IMR-90 (cell line): ENCODE measurements around the gene OR5A1. TPM values are rescaled to one million over a fixed set of nuclear protein-coding genes. Genes with fewer than 3 reads are reported as not detected.

Experiments
- ATAC-seq: fragments of 200-7000 bp; cut with Tn5 transposase; 2 replicates; pipeline ENCODE4 v1.9.1; 2020; ENCODE audit warnings: low read depth, mild to moderate bottlenecking, moderate library complexity
- BruUV-seq: library from RNA; stranded (reverse); fragments of 400-500 nt; replicated peaks from 2 replicates; lab custom pipeline; 2021; lab: Mats Ljungman, UMichigan
- CTCF ChIA-PET: fragments of 300-600 bp; formaldehyde crosslinking; extraction: SDS; loops from one replicate; lab custom pipeline; 2021; ENCODE audit warnings: antibody characterized with exemption; lab: Yijun Ruan, JAX
- POLR2A ChIA-PET: fragments of 300-600 bp; sonication (Branson Sonifier 250); formaldehyde crosslinking; loops from one replicate; lab custom pipeline; 2022; ENCODE audit warnings: antibody characterized with exemption; ENCODE audit not compliant: unreplicated experiment; lab: Charles Lee
- DNase-seq: peaks from one replicate; pipeline ENCODE4 v3.0.0; 2013
- H2AFZ ChIP-seq: replicated peaks from 2 replicates; pipeline ENCODE3; 2013; ENCODE audit warnings: low read length, mild to moderate bottlenecking; ENCODE audit not compliant: poor library complexity
- H2AK5ac ChIP-seq: 2 replicates; pipeline ENCODE4 v1.6.1; 2013; ENCODE audit warnings: low read depth, low read length, inconsistent platforms
- H2AK9ac ChIP-seq: replicated peaks from 2 replicates; pipeline ENCODE3; 2013; ENCODE audit warnings: mild to moderate bottlenecking, low read depth, low read length, moderate library complexity; ENCODE audit not compliant: poor library complexity
- H2BK120ac ChIP-seq: 2 replicates; pipeline ENCODE4 v1.6.1; 2013; ENCODE audit warnings: low read depth, low read length, inconsistent platforms
- H2BK15ac ChIP-seq: 3 replicates; pipeline ENCODE4 v1.6.1; 2013; ENCODE audit warnings: low read depth, low read length, inconsistent platforms
- H2BK20ac ChIP-seq: 2 replicates; pipeline ENCODE4 v1.6.1; 2013; ENCODE audit warnings: low read depth, mild to moderate bottlenecking, inconsistent platforms, low read length, moderate library complexity
- H2BK5ac ChIP-seq: 2 replicates; pipeline ENCODE4 v1.6.1; 2013; ENCODE audit warnings: mild to moderate bottlenecking, low read depth, low read length, inconsistent platforms; ENCODE audit not compliant: poor library complexity, severe bottlenecking
- H3K14ac ChIP-seq: replicated peaks from 2 replicates; pipeline ENCODE4 v1.6.1; 2013; ENCODE audit warnings: low read depth, low read length, inconsistent platforms
- H3K18ac ChIP-seq: 2 replicates; pipeline ENCODE4 v1.6.1; 2013; ENCODE audit warnings: low read depth, low read length, control low read depth
- H3K23ac ChIP-seq: 2 replicates; pipeline ENCODE4 v1.6.1; 2013; ENCODE audit warnings: low read depth, low read length, inconsistent platforms
- H3K27ac ChIP-seq: 2 replicates; pipeline ENCODE4 v1.5.1; 2013; ENCODE audit warnings: mild to moderate bottlenecking, control low read depth, low read length; ENCODE audit not compliant: insufficient read depth
- H3K27me3 ChIP-seq: 2 replicates; pipeline ENCODE4 v1.6.1; 2013; ENCODE audit warnings: low read length; ENCODE audit not compliant: control insufficient read depth, insufficient read depth
- H3K36me3 ChIP-seq: 2 replicates; pipeline ENCODE4 v1.6.1; 2013; ENCODE audit warnings: low read length, mixed read lengths; ENCODE audit not compliant: control insufficient read depth, insufficient read depth
- H3K4ac ChIP-seq: 2 replicates; pipeline ENCODE4 v1.6.1; 2013; ENCODE audit warnings: low read depth, low read length, inconsistent platforms
- H3K4me1 ChIP-seq: 2 replicates; pipeline ENCODE4 v1.6.1; 2013; ENCODE audit warnings: low read length, mixed read lengths; ENCODE audit not compliant: control insufficient read depth, insufficient read depth
- H3K4me2 ChIP-seq: 2 replicates; pipeline ENCODE4 v1.6.1; 2013; ENCODE audit warnings: low read depth, mild to moderate bottlenecking, control low read depth, low read length, moderate library complexity
- H3K4me3 ChIP-seq: 2 replicates; pipeline ENCODE4 v1.5.1; 2013; ENCODE audit warnings: low read depth, mild to moderate bottlenecking, control low read depth, low read length, moderate library complexity; ENCODE audit not compliant: insufficient read depth
- H3K56ac ChIP-seq: 2 replicates; pipeline ENCODE4 v1.6.1; 2013; ENCODE audit warnings: low read length, inconsistent platforms; ENCODE audit not compliant: insufficient read depth; ENCODE audit errors: extremely low read depth
- H3K79me1 ChIP-seq, 2 experiments: 2 replicates each; pipeline ENCODE4 v1.6.1; 2013; ENCODE audit warnings: low read length in 2 of 2, inconsistent platforms in 1 of 2, low read depth in 1 of 2
- H3K9ac ChIP-seq: 2 replicates; pipeline ENCODE4 v1.6.1; 2013; ENCODE audit warnings: low read depth, low read length, control low read depth
- H3K9me1 ChIP-seq: 2 replicates; pipeline ENCODE4 v1.6.1; 2013; ENCODE audit warnings: low read length, inconsistent platforms; ENCODE audit not compliant: insufficient read depth
- H3K9me3 ChIP-seq: 2 replicates; pipeline ENCODE4 v1.6.1; 2013; ENCODE audit warnings: low read length; ENCODE audit not compliant: control insufficient read depth, insufficient read depth
- H4K20me1 ChIP-seq: 2 replicates; pipeline ENCODE4 v1.6.1; 2013; ENCODE audit warnings: low read length, inconsistent platforms; ENCODE audit not compliant: insufficient read depth
- H4K5ac ChIP-seq: 2 replicates; pipeline ENCODE4 v1.6.1; 2013; ENCODE audit warnings: mild to moderate bottlenecking, low read depth, low read length, control low read depth
- H4K8ac ChIP-seq, 2 experiments: 2 replicates each; pipeline ENCODE4 v1.6.1; 2013; ENCODE audit warnings: low read depth in 2 of 2, low read length in 2 of 2, control low read depth in 1 of 2, inconsistent platforms in 1 of 2
- H4K91ac ChIP-seq: 2 replicates; pipeline ENCODE4 v1.6.1; 2013; ENCODE audit warnings: low read depth, low read length, inconsistent platforms; ENCODE audit not compliant: insufficient read depth
- BHLHE40 ChIP-seq: fragments of 150-350 bp; IDR thresholded peaks from 2 replicates; pipeline ENCODE4 v1.6.1; 2016; ENCODE audit warnings: mild to moderate bottlenecking, low read depth, low read length
- CEBPB ChIP-seq: IDR thresholded peaks from 2 replicates; pipeline ENCODE4 v1.6.1; 2012; ENCODE audit warnings: low read depth, low read length, improper control_type of control experiment
- CHD1 ChIP-seq: IDR thresholded peaks from 2 replicates; pipeline ENCODE4 v1.6.1; 2012; ENCODE audit warnings: low read depth, low read length, improper control_type of control experiment
- FOS ChIP-seq: fragments of 150-350 bp; IDR thresholded peaks from 2 replicates; pipeline ENCODE4 v1.6.1; 2016; ENCODE audit warnings: low read depth, low read length
- MAFK ChIP-seq: IDR thresholded peaks from 2 replicates; pipeline ENCODE4 v1.6.1; 2012; ENCODE audit warnings: low read depth, low read length, improper control_type of control experiment
- MAZ ChIP-seq: IDR thresholded peaks from 2 replicates; pipeline ENCODE4 v1.6.1; 2012; ENCODE audit warnings: low read depth, mild to moderate bottlenecking, low read length, improper control_type of control experiment, moderate library complexity, borderline replicate concordance
- MXI1 ChIP-seq: IDR thresholded peaks from 2 replicates; pipeline ENCODE4 v1.6.1; 2012; ENCODE audit warnings: low read depth, mild to moderate bottlenecking, low read length, moderate library complexity, borderline replicate concordance
- NFE2L2 ChIP-seq: fragments of 150-350 bp; IDR thresholded peaks from 2 replicates; pipeline ENCODE4 v1.6.1; 2016; ENCODE audit warnings: low read depth, mild to moderate bottlenecking, low read length
- POLR2A ChIP-seq: IDR thresholded peaks from 2 replicates; pipeline ENCODE4 v1.6.1; 2012; ENCODE audit warnings: mild to moderate bottlenecking, low read depth, low read length
- RAD21 ChIP-seq: IDR thresholded peaks from 2 replicates; pipeline ENCODE4 v1.6.1; 2012; ENCODE audit warnings: low read length, improper control_type of control experiment
- RCOR1 ChIP-seq: IDR thresholded peaks from 2 replicates; pipeline ENCODE4 v1.6.1; 2012; ENCODE audit warnings: mild to moderate bottlenecking, low read length, improper control_type of control experiment; ENCODE audit not compliant: insufficient replicate concordance
- RFX5 ChIP-seq: IDR thresholded peaks from 2 replicates; pipeline ENCODE4 v1.8.0; 2012; ENCODE audit warnings: low read depth, mild to moderate bottlenecking, low read length, moderate library complexity
- SMC3 ChIP-seq: fragments of 150-350 bp; IDR thresholded peaks from 2 replicates; pipeline ENCODE4 v1.6.1; 2016; ENCODE audit warnings: low read depth, mild to moderate bottlenecking, antibody characterized with exemption, low read length, moderate library complexity
- dilution Hi-C: fragments of 300-500 bp; cut with HindIII; formaldehyde crosslinking; loops from one replicate; pipeline ENCODE4 v1.14.3; 2018; ENCODE audit warnings: low sequenced_read_pairs; ENCODE audit not compliant: unreplicated experiment
- in situ Hi-C: fragments of 300-500 bp; cut with MboI; formaldehyde crosslinking; loops from 3 replicates; pipeline ENCODE4 v1.14.3; 2019; ENCODE audit warnings: low sequenced_read_pairs, inconsistent platforms, mixed read lengths
- intact Hi-C: fragments of 100-400 bp; cut with micrococcal nuclease; formaldehyde crosslinking; loops from 2 replicates; pipeline ENCODE4 v1.10.0; 2022
- polyA plus RNA-seq, 3 experiments: library from polyadenylated mRNA; depleted of rRNA; stranded (reverse); fragments of >200 nt; gene quantifications; 2 replicates each; pipeline ENCODE4 v1.2.3, GENCODE V29; 2012; ENCODE audit warnings: low replicate concordance in 1 of 3
- total RNA-seq: library from RNA; depleted of rRNA; stranded (reverse); fragments of >200 nt; gene quantifications from 2 replicates; pipeline ENCODE4 v1.2.3, GENCODE V29; 2012
- TF ChIP-seq, protein P1 (sequence below): fragments of 150-350 bp; IDR thresholded peaks from 2 replicates; pipeline ENCODE4 v1.6.1; 2017; ENCODE audit warnings: mild to moderate bottlenecking, antibody characterized with exemption, low read length, low read depth
- TF ChIP-seq, protein P2 (sequence below): fragments of 150-350 bp; IDR thresholded peaks from 2 replicates; pipeline ENCODE4 v1.6.1; 2016; ENCODE audit warnings: low read depth, mild to moderate bottlenecking, low read length, moderate library complexity, borderline replicate concordance
- TF ChIP-seq, protein P3 (sequence below): conservative IDR thresholded peaks from 2 replicates; pipeline ENCODE4 v1.5.1; 2012; ENCODE audit warnings: mild to moderate bottlenecking, low read depth, low read length, improper control_type of control experiment

The OR5A1 gene
- total and polyA plus RNA-seq, 2 of the 4 experiments (the other 2 are of a cell fraction): not detected

DNA sequence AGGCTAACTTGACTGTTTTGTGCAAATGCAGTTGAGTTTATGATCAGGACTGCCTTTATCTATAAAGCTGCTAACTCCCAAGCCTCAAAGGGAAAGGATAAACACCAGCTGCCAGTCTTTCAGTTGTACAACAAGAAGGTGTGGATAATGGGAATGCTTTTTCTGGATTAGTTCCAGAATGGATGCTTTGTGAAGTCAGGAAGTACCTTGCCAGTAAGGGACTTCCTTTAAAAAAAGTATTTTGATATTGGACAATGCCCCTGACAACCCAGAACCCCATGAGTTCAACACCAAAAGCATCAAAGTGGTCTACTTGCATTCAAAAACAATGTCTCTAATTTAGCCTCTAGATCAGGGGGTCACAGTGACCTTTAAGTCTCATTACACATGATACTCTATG lies 42.1 kb upstream of the OR5A1 start:
- H2AFZ ChIP-seq: no peak overlapping the region
- no peak overlapping the region for H3K4ac ChIP-seq
- no peak overlapping the region for H3K23ac ChIP-seq
- BruUV-seq: no TSS peak
- dilution Hi-C loops: no loop called here
- no peak overlapping the region for H2AK5ac ChIP-seq
- no peaks in the 10 kb centered on the region for H3K4me1 ChIP-seq
- H2BK15ac ChIP-seq: no peak overlapping the region
- intact Hi-C loops: no loop called here
- ChIA-PET POLR2A (no interaction called here), CTCF (no interaction called here)
- ATAC-seq (no peak), DNase-seq (no peak)
- H3K56ac ChIP-seq: no peak overlapping the region
- H3K27ac ChIP-seq: no peak overlapping the region
- H3K14ac ChIP-seq: no peak overlapping the region
- no peaks in the 10 kb centered on the region for H3K9me1 ChIP-seq
- H4K20me1 ChIP-seq: no peaks in the 10 kb centered on the region
- no peak overlapping the region for H3K18ac ChIP-seq
- in situ Hi-C loops: no loop called here
- H2AK9ac ChIP-seq: no peak overlapping the region
- no peaks in the 10 kb centered on the region for H3K36me3 ChIP-seq
- no peaks in the 10 kb centered on the region for H3K79me1 ChIP-seq
- no peaks in the 10 kb centered on the region for H3K27me3 ChIP-seq
- H3K4me2 ChIP-seq: no peak overlapping the region
- H4K91ac ChIP-seq: no peak overlapping the region
- H2BK120ac ChIP-seq: no peak overlapping the region
- no peak overlapping the region for H3K9ac ChIP-seq
- no peak overlapping the region for H2BK20ac ChIP-seq
- no peak overlapping the region for H2BK5ac ChIP-seq
- H4K5ac ChIP-seq: no peak overlapping the region
- no peak overlapping the region for H3K4me3 ChIP-seq
- TF ChIP-seq, protein P1, sequence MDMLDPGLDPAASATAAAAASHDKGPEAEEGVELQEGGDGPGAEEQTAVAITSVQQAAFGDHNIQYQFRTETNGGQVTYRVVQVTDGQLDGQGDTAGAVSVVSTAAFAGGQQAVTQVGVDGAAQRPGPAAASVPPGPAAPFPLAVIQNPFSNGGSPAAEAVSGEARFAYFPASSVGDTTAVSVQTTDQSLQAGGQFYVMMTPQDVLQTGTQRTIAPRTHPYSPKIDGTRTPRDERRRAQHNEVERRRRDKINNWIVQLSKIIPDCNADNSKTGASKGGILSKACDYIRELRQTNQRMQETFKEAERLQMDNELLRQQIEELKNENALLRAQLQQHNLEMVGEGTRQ: no peak
- TF ChIP-seq NFE2L2: no peak
- TF ChIP-seq CEBPB: no peak
- no peak for TF ChIP-seq CHD1
- TF ChIP-seq, protein P2, sequence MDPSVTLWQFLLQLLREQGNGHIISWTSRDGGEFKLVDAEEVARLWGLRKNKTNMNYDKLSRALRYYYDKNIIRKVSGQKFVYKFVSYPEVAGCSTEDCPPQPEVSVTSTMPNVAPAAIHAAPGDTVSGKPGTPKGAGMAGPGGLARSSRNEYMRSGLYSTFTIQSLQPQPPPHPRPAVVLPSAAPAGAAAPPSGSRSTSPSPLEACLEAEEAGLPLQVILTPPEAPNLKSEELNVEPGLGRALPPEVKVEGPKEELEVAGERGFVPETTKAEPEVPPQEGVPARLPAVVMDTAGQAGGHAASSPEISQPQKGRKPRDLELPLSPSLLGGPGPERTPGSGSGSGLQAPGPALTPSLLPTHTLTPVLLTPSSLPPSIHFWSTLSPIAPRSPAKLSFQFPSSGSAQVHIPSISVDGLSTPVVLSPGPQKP: no peak
- TF ChIP-seq, protein P3, sequence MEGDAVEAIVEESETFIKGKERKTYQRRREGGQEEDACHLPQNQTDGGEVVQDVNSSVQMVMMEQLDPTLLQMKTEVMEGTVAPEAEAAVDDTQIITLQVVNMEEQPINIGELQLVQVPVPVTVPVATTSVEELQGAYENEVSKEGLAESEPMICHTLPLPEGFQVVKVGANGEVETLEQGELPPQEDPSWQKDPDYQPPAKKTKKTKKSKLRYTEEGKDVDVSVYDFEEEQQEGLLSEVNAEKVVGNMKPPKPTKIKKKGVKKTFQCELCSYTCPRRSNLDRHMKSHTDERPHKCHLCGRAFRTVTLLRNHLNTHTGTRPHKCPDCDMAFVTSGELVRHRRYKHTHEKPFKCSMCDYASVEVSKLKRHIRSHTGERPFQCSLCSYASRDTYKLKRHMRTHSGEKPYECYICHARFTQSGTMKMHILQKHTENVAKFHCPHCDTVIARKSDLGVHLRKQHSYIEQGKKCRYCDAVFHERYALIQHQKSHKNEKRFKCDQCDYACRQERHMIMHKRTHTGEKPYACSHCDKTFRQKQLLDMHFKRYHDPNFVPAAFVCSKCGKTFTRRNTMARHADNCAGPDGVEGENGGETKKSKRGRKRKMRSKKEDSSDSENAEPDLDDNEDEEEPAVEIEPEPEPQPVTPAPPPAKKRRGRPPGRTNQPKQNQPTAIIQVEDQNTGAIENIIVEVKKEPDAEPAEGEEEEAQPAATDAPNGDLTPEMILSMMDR: no peak
- no peak for TF ChIP-seq RAD21
- TF ChIP-seq BHLHE40: no peak
- no peak for TF ChIP-seq MAFK
- TF ChIP-seq MXI1: no peak
- no peak for TF ChIP-seq FOS
- no peak for TF ChIP-seq POLR2A
- no peak for TF ChIP-seq RCOR1
- no peak for TF ChIP-seq SMC3
- TF ChIP-seq RFX5: no peak
- no peak for TF ChIP-seq MAZ
- no peaks in the 10 kb centered on the region for H3K9me3 ChIP-seq
- no peak overlapping the region for H4K8ac ChIP-seq
